Pancreas (tissue), 10 donors: Measurements from ENCODE around the gene PLD1. TPM values are rescaled to one million over a fixed set of nuclear protein-coding genes. Genes with fewer than 3 reads are reported as not detected.

Source experiments
- ATAC-seq, 4 donors: fragments of 200-7000 bp; cut with Tn5 transposase; one replicate each; pipeline versions ENCODE4 v1.8.0 to v1.9.1; 2020; ENCODE audit warnings: mild to moderate bottlenecking in 4 of 4, moderate library complexity in 4 of 4
- DNase-seq, 6 donors: peaks; one replicate each; pipeline ENCODE4 v3.0.0-alpha.2; 2020
- FAIRE-seq: peaks from 2 replicates; lab custom pipeline; 2012; peaks lifted over from hg19 to GRCh38; lab: Jason Lieb, UNC
- H3K27ac ChIP-seq, 4 donors: fragments of 200-600 bp; sonication (generic); 1 replicate in 3 of 4; 2 replicates in 1 of 4; pipeline versions ENCODE4 v1.5.0 to v1.8.0; 2020
- H3K27me3 ChIP-seq, 4 donors: fragments of 200-600 bp; one replicate each; pipeline ENCODE4 v1.8.0; 2021
- H3K36me3 ChIP-seq, 3 donors: fragments of 200-600 bp; sonication (generic) in 1 of 3; one replicate each; pipeline versions ENCODE4 v1.5.0 to v1.8.0; 2020 to 2021
- H3K4me1 ChIP-seq, 3 donors: fragments of 200-600 bp; one replicate each; pipeline ENCODE4 v1.8.0; 2021
- H3K4me3 ChIP-seq, 4 donors: fragments of 200-600 bp; sonication (generic) in 2 of 4; one replicate each; pipeline versions ENCODE4 v1.5.0 to v1.8.0; 2020 to 2021
- H3K9me3 ChIP-seq, 4 donors: fragments of 200-600 bp; one replicate each; pipeline ENCODE4 v1.8.0; 2021
- CTCF ChIP-seq, 4 donors: fragments of 200-600 bp; sonication (generic) in 3 of 4; IDR thresholded peaks; one replicate each; pipeline versions ENCODE4 v1.5.0 to v1.8.0; 2021; ENCODE audit warnings: antibody characterized with exemption in 4 of 4
- WGBS, 2 donors: extraction: QIAGEN DNeasy Blood & Tissue Kit; methylation state at CpG; one replicate each; pipeline ENCODE4 v1.1.7; 2013; 5-methylcytosine and 5-hydroxymethylcytosine counted together
- intact Hi-C, 3 donors: fragments of 100-400 bp; cut with DNase I; formaldehyde crosslinking; loops; one replicate each; pipeline versions ENCODE4 v1.11.1 to v1.14.2; 2022
- polyA plus RNA-seq, 2 donors: library from polyadenylated mRNA; stranded (reverse); fragments of 200-250 nt; gene quantifications; one replicate each; pipeline ENCODE4 v1.2.3, GENCODE V29; 2013
- total RNA-seq, 6 donors: library from RNA; stranded (reverse); fragmentation: NEBNext Ultra II Directional in 4 of 6; extraction: Animal tissue kit (Norgen Biotek cat#: 25700) in 4 of 6; gene quantifications; one replicate each; pipeline versions ENCODE4 v1.2.1 to v1.2.4, GENCODE V29; 2021 to 2023
- donor health status: healthy with polysubstance abuse.
- donor health status: DM: no; HTN: no; CAD: no; lungs with moderate emphysema.
- donor health status: DM: no; HTN: no; CAD: no.
- donor health status: control.
- donor health status: control.
- donor health status: Bipolar disorder and iron deficiency.
- donor health status: DM: yes; HTN: yes; CAD: no.
- donor health status: DM: no; HTN: no; CAD: no.
- donor health status: DM: no; HTN: no; CAD: no.
- donor health status: DM: yes; HTN: yes; CAD: no.

PLD1 gene
- total and polyA plus RNA-seq, 8 donors, result 14.7 to 62.1 (median 33.7) TPM

- intact Hi-C loops, result no loop called here
- TF ChIP-seq CTCF (IDR thresholded peaks at IDR 0.05), result no peak
- 69 to 86% methylated on average over 4 of the region's 4 CpGs for WGBS, 2 donors
- DNase-seq (no peak), ATAC-seq (no peak), FAIRE-seq (no peak)
- no peaks in the 10 kb centered on the region for H3K27me3 ChIP-seq
- peaks cover 0 to 15% (median 8%) of the 10 kb centered on the region in 3 donors for H3K4me1 ChIP-seq
- no peak overlapping the region for H3K4me3 ChIP-seq
- H3K27ac ChIP-seq, result no peak overlapping the region
- H3K36me3 ChIP-seq, result no peaks in the 10 kb centered on the region
- H3K9me3 ChIP-seq, result no peaks in the 10 kb centered on the region
These were observed 3.7 kb upstream of the PLD1 start for GRCh38 chr3:171813897-171814460.

GRCh38 chr3:171813278-171813896 lies 3.1 kb upstream of the PLD1 start:
- no peaks in the 10 kb centered on the region for H3K27me3 ChIP-seq
- FAIRE-seq, result no peak

GRCh38 chr3:171812811-171813210 lies 2.5 kb upstream of the PLD1 start:
- Histone ChIP-seq H3K27ac (no peak overlapping the region), H3K27me3 (no peaks in the 10 kb centered on the region), H3K4me1 (peaks cover 0 to 17% (median 8%) of the 10 kb centered on the region in 3 donors), H3K36me3 (no peaks in the 10 kb centered on the region), H3K9me3 (no peaks in the 10 kb centered on the region), H3K4me3 (no peak overlapping the region)
- no peak for TF ChIP-seq CTCF (IDR thresholded peaks at IDR 0.05)
- ATAC-seq (no peak), DNase-seq (no peak), FAIRE-seq (peak; percentile 13)
- 83 to 96% methylated on average over 2 of the region's 2 CpGs for WGBS, 2 donors
- intact Hi-C loops, result no loop called here

More at GRCh38 chr3:171813278-171813896, 3.1 kb upstream of the PLD1 start:
- DNase-seq (no peak), ATAC-seq (no peak)
- WGBS, 2 donors, result 97% methylated on average over 3 of the region's 3 CpGs
- no peak for TF ChIP-seq CTCF (IDR thresholded peaks at IDR 0.05)
- H3K4me3 ChIP-seq, result no peak overlapping the region
- peaks cover 0 to 17% (median 8%) of the 10 kb centered on the region in 3 donors for H3K4me1 ChIP-seq
- intact Hi-C loops, result no loop called here
- no peaks in the 10 kb centered on the region for H3K36me3 ChIP-seq
- H3K9me3 ChIP-seq, result no peaks in the 10 kb centered on the region
- H3K27ac ChIP-seq, result no peak overlapping the region

GRCh38 chr3:171811913-171812335 lies 1.6 kb upstream of the PLD1 start:
- DNase-seq, result no peak
- 96 to 98% methylated on average over 9 of the region's 9 CpGs for WGBS, 2 donors

More at GRCh38 chr3:171811913-171812335, 1.6 kb upstream of the PLD1 start:
- Histone ChIP-seq H3K9me3 (no peaks in the 10 kb centered on the region), H3K36me3 (no peaks in the 10 kb centered on the region), H3K27me3 (no peaks in the 10 kb centered on the region), H3K4me3 (no peak overlapping the region), H3K27ac (peak overlapping the region in 1 of 4 donors; percentile 0), H3K4me1 (peaks cover 0 to 17% (median 8%) of the 10 kb centered on the region in 3 donors)
- no peak for FAIRE-seq
- no peak for ATAC-seq
- no peak for TF ChIP-seq CTCF (IDR thresholded peaks at IDR 0.05)
- intact Hi-C loops, result no loop called here
